HG03280 (cell line): ENCODE data around the gene RDH13.

Experiments
- ATAC-seq: cut with Tn5 transposase; IDR thresholded peaks from one replicate; pipeline ENCODE4 v1.9.1; 2021; ENCODE audit warnings: mild to moderate bottlenecking, moderate library complexity; ENCODE audit not compliant: unreplicated experiment

RDH13 gene

DNA sequence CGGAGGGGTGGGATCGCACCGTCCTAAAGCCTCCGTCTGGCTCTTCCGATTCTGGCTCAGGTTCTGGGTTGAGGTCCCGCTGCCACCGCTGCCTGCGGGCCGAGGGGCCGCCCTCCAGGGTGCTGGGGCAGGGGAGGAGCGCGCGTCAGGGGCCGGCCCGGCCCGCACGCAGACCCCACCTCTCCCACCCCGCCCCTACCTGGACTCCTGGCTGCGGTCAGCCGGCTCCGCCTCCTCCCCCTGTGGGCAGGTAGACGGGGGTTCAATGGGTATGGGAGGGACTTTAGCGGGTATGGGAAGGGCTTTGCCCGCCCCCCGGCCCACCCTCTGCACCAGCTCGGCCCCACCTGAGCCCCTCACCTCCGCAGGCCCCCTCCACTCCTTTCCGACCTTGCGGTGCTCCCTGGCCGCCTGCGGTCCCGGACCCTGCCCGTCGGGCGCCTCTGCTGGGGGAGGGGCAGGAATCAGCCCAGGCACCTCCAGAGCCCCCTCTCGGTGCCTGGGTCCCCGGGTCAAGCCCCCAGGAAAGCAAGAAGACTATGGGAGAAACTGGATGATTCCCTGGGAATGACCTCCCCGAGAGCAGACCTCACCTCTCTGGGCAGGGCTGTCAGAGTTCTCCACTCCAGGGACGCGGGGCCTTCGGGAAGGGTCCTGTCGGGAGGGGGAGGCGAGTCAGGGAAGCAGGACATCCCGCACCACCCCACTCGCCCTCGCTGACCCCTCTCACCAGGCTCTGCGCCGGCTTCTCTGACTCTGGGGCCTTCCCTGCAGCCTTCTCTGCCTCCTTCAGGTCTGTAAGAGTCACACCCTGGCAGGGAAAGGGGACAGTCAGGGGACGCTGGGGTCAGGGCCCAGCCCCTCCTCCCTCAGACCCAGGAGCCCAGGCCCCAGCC is 29.7 kb upstream of the RDH13 start:
- no peak for ATAC-seq

DNA sequence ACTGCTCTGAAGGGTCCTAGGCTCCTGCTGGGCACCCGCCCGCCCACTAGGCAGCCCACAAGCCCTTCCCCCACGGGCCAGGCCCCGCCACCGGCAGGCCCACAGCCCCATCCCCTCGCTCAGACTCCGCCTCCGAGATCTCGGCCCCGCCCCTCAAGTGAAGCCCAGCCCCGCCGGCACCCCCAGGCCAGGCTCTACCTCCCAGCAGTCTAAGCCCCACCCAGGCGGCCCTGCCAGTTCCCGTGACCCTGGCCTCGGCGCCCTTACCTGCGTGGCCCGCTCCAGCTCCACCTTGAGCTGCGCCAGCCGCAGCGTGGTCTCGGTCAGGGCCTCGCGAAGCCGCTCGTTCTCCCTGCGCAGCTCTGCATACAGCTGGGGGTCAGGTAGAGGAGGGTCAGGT is 29.0 kb upstream of the RDH13 start:
- ATAC-seq, result no peak

DNA sequence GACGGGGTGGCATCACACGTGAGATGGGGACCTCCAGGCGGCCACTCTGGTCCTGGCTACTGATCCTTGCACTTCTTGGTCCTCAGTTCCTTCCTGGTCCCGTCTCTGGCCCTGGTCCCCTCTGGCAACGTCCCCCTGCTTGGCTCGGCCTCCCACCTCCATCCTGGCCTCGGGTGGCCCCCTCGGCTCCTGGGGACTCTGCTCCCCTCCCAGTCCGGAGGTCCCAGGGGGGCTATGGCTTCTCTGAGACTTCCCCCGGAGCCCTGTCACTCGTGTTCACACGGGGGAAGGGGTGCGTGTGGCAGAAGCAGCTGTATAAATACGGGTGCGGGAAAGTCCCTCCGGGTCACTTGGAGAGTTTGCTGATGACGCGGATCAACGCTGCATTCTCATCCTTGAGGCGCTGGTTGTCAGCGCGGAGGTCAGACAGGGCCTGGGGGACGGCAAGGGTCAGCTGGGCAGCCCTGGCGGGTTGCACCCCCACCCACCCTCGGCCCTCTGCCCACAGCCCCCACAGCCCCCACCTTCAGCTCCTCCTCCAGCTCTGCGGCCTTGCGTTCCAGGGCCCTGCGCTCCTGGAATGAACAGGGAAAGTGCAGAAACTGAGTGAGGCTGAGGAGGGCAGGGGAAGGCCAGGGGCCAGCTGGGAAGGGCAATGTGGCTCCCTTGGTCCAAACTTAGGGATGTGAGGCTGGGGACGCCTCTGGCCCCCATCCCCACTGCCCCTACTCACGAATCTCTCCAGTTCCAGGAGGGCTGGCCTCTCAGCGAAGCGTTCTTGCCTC is 28.4 kb upstream of the RDH13 start:
- no peak for ATAC-seq

DNA sequence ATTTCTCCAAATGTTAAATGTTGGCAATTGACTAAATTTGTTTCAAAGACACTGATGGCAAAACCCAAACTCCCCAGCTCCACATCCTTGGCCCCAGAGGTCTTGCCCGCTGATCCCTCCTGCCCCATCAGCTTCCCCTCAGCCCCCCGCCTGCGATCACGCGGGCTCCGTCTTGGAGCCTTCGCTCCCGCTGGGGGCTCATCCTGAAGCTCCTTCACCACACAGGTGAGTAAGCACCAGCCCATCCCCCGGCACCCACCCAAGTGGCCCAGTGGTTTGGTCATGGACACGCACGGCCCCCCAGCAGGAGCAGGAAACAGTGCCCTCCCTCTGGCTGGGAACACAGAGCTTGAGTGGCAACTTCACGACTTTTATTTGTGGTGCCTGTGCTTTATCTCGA is 27.6 kb upstream of the RDH13 start:
- ATAC-seq, result no peak

DNA sequence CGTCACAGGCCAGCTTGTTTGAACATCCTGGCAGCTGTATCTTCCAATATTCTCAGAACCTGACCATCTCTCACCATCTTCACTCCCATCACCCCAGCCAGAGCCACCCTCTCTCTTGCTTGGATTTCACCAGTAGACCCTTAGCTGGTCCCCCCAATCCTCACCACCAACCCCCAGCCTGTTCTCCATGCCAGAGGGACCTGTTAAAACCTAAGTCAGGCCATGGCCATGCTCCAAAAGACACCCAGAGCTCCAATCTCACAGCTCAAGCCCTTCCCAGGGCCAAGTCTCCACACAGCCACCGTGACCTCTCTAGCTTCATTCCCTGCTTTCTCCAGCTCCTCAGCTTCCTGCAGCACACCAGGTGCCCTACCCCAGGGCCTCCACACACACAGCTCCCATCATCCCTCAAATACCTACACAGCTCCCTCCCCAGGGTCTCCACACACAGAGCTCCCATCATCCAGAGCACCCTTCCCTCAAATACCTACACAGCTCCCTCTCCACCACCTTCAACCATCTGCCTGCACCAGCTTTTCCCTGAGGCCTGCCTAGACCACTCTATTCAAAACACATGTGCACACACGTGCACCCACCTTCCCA is 26.5 kb upstream of the RDH13 start:
- ATAC-seq, result no peak

DNA sequence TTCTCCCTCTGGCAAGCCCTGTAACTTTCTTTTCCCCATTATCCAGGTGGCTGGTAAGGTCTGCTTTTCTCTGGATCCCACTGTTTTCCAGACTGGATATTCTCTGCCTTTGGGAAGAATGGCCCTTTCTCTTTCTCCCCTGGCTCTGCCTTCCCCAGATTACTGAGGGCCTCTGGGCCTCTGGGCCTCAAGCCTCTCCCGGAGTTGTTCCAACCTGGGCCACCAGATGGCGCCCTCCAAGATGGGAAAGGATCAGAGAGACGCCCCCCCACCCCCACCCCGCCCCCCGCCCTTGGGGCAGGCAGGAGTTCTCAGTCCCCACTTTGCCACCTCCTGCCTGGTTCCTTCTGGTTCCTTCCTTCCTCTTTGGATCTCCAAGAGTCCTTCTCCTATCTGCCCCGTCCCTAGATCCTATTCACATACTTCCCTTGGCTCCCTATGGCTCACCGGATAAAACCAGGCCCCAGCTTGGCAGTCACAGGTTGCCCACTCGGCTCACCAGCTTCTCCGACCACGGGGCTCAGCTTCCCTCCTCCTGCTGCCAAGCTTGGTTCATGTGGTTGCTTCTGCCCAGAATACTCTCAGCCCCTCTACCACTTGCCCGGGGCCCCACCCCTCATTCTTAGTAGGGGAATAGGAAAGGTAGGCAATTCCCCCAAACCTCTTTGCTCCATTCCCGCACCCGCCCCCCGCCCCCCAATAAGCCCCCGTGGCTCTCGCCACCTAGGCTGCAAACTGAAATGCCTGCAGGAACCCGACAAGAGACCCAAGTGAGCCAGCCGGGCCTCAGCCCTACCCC is 25.8 kb upstream of the RDH13 start:
- ATAC-seq, result no peak

DNA sequence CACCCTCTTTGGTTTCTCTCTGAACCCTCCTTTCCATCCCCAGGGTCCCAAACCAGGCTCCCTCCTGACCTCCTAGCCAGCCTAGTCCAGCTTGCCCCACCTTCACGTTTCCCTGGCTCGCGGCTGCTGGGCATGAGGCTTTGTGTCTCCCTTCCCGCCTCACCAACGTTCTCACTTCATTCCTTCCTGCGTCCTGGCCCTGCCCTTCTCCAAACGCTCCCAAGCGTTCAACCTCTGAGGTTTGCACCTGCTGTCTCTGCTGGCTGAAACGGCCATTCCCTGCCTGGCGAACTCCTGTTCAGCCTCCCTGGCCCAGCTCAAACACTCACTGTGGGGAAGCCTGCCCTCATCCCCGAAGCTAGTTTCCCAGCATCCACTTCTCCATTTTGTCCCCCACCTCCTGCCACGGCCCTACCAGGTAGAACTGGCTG is 25.1 kb upstream of the RDH13 start:
- no peak for ATAC-seq

DNA sequence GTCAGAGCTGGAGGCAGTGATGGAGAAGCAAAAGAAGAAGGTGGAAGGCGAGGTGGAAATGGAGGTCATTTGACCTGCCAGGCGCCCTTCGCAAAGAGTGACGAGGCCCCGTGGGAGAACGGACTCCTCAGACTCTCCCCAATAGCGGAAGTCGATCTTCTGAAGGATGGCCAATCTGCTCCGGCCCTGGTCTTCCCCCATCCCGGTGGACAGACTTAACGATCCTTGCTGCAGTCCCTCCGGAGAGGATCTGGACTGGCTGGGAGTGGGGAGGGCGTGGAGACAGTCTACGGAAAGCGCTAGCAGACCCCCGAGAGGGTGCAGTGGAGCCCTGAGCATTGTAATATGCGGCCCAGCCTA is 24.6 kb upstream of the RDH13 start:
- no peak for ATAC-seq

DNA sequence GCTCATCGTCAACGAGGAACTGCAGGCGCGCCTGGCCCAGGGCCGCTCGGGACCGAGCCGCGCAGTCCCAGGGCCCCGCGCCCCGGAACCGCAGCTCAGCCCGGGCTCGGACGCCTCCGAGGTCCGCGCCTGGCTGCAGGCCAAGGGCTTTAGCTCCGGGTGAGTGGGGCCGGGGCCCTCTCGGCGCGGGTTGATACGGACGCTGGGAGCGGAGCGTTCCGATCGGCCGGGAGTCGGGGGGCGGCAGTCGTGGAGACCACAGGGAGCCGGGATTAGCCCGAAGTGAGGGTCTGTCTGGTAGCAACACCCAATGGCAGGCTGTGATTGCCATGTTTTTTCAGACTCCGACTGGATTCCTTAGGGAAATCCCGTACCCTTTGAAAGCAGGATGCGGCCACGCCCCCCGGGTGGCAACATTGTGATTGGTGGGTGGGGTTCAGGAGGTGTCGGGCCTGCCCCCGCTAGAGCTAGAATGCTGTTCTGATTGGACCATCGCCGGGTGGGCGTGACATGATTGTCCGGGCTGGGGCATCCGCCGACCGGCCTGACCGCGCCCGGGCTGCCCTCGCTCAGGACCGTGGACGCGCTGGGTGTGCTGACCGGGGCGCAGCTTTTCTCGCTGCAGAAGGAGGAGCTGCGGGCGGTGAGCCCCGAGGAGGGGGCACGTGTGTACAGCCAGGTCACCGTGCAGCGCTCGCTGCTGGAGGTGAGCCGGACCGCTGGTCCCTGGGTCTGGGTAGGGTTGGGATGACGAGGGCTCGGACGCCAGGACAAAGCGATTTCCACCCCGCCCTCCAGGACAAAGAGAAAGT is 24.0 kb upstream of the RDH13 start:
- no peak for ATAC-seq

DNA sequence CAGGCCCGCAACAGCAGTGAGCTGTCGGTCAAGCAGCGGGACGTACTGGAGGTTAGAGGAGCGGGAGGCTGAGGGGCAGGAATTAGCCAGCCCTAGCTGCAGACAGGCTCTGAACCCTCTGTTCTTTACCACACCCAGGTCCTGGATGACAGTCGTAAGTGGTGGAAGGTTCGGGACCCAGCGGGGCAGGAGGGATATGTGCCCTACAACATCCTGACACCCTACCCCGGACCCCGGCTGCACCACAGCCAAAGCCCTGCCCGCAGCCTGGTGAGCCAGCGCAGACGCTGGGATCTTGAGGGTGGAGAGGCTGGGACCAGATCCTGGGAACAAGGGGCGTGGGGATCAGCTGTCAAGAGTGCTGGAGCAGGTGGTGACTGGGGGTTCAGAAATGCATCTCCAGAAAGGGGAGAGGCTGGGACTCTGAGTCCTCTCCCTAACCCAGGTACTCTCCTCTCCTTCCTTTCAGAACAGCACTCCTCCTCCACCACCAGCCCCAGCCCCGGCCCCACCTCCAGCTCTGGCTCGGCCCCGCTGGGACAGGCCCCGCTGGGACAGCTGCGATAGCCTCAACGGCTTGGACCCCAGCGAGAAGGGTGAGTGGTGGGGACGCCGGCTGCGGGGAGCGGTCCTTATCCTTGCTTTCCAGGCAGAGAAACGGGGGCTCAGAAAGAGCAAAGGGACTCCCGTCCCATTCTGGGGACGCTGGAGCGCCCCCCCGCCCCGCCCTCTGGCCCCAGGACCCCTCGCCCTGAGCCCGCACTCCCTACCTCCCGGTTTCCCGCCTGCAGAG is 23.2 kb upstream of the RDH13 start:
- ATAC-seq, result no peak

DNA sequence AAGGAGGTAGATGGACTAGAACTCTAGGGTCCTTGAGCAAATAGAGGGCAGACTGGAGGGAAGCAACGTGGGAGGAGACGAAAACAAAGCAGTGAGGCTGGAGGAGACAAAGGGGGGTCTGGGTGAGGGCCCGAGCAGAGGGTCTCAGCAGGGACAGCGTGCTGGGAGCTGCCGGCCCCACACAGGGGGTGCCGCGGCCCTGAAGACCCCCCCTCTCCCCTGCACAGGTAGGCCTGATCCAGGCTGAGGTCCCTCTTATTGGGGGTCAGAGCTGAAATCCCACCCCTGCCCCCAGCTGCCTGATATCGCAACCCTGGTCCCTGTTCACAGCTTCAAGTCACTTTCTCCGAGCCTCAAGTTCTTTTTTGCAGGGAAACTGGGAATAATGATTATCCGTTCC is 21.5 kb upstream of the RDH13 start:
- ATAC-seq, result no peak

DNA sequence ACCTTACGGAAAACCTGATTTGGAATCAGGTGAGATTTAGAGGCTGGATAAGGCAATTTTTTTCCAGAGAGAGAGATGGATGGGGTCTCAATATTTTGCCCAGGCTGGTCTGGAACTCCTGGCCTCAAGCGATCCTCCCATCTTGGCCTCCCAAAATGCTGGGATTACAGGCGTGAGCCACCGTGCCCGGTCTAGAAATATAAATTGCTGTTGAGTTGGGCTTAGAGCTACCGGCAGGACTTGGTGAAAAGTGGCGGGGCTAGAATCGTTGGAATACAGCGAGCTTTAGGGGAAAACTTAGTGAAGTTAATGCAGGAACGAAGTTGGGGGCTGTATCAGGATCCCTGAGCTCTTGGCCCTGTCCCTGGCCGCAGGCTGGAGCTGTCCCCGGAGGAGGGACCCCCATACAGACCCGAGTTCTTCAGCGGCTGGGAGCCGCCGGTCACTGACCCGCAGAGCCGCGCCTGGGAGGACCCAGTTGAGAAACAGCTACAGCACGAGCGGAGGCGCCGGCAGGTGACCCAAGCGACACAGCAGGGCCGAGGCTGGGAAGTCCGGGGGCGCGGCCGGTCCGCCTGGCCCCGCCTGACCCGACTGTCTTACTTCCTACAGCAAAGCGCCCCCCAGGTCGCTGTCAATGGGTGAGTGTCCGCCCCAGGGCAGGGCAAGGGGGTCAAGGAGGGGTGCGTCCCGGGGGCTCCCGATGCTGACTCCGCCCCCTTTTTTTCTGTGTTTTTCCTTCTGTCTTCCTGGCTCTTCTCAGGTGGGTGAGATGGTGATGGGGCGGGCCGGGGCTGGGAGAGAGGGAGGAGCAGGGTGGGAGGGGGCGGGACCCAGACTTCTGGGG is 20.3 kb upstream of the RDH13 start:
- ATAC-seq, result no peak

DNA sequence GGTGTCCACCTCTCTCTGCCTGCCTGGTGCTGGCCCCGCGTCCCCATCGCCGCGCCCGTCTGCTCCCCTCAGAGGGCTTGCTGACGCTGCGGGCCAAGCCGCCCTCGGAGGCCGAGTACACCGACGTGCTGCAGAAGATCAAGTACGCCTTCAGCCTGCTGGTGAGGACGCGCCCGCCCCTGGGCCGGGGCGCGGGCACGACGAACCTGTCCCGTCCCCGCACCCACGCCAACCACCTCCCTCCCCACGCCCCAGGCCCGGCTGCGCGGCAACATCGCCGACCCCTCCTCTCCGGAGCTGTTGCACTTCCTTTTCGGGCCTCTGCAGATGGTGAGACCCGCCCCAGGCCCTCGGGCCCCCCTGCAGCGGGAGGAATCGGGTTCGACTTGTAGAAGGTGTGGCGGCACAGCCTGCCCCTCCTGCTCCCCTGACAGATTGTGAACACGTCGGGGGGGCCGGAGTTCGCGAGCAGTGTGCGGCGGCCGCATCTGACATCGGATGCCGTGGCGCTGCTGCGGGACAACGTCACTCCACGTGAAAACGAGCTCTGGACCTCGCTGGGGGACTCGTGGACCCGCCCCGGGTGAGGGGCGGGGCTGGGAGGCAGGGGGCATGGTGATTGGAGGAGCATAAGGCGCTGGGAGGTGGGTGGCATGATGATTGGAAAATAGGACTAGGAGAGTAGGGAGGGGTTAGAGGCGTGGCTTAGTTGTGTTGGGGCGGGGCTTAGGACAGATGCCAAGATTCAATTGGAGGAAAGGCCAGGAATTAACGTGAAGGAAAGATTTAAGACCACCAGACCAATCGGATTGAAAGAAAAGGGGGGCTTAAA is 19.3 kb upstream of the RDH13 start:
- ATAC-seq, result no peak

DNA sequence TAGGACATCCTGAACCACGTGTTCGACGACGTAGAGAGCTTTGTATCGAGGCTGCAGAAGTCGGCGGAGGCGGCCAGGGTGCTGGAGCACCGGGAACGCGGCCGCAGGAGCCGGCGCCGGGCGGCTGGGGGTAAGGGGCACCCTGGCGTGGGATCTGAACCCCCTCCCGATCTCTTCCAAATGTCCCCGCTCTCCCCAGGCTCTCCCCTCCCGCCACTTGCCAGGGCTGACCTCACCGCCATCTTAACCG is 18.7 kb upstream of the RDH13 start:
- ATAC-seq, result no peak

DNA sequence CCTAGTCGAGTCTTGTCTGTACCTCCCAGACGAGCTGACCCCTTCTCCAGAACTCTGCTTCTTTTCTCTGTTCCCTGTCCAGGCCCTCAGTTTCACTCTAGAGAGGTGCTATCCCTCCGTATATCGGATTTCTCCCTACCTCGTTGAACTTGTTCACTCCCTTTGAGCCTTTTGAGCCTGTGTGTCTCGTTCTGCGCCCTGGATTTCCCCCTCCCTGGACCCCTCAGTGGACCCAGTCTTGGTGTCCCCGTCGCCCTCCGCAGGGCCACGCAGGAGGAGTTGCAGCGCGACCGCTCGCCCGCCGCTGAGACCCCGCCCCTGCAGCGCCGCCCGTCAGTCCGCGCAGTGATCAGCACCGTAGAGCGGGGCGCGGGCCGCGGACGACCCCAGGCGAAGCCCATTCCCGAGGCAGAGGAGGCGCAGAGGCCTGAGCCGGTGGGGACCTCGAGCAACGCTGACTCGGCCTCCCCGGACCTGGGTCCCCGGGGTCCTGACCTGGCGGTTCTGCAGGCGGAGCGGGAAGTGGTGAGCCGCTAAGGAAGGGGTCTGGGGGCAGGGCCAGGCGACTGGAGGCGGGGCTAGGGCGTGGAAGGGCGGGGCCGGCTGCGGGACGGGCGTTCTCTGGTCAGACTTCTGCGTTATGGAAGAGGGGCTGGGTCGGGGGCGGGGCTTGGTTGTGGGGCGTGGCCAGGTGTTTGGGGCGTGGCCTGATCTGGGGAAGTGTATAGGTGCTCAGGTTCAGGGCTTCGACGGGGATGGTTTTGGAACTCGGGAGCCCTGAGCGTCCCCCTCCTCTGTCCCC is 18.2 kb upstream of the RDH13 start:
- peak; percentile 49 for ATAC-seq

DNA sequence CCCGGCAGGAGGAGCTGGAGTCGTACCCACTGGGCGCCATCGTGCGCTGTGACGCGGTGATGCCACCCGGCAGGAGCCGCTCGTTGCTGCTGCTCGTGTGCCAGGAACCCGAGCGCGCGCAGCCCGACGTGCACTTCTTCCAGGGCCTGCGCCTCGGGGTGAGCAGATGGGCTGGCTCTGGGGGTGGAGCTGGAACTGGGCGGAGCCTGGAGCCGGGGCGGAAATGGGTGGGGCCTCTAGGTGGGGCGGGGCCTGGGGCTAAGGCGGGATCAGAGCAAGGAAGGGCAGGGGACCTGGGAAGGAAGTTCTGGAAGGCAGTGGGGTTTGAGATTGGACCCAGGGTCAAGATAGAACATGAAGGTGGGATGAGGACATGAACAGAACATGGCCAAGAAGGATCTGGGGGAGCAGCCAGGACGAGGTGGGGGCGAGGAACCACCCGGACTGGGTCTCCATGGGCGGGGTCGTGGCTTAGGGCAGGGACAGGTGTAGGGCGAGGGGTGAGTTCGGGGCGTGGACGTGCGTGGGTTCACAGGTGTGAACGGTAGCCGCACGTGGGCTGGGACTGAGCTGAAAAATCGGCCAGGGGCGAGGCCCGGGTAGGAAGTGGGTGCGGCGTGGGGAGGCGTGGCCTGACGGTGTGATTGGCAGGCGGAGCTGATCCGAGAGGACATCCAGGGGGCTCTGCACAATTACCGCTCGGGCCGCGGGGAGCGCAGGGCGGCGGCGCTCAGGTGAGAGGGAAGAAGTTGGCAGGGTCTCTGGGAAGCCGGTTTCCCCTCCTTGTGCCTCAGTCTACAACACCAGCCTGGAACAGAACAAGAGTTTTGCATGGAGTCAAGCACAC is 17.4 kb upstream of the RDH13 start:
- ATAC-seq, result no peak
